PC-9 (cell line): ENCODE results near the gene ADGRA1. TPM values are rescaled to one million over a fixed set of nuclear protein-coding genes. Genes with fewer than 3 reads are reported as not detected.

Source experiments
- BruUV-seq: library from RNA; stranded (reverse); fragments of 400-500 nt; replicated peaks from 2 replicates; lab custom pipeline; 2021; lab: Mats Ljungman, UMichigan
- CTCF ChIA-PET: fragments of 300-600 bp; sonication (Branson Sonifier 250); formaldehyde crosslinking; loops from one replicate; lab custom pipeline; 2022; ENCODE audit warnings: antibody characterized with exemption; lab: Charles Lee
- POLR2A ChIA-PET: fragments of 300-600 bp; sonication (Branson Sonifier 250); formaldehyde crosslinking; loops from one replicate; lab custom pipeline; 2022; ENCODE audit warnings: antibody characterized with exemption; ENCODE audit not compliant: unreplicated experiment; lab: Charles Lee
- DNase-seq, 2 experiments: peaks; one replicate each; pipeline versions ENCODE4 v3.0.0 to v3.0.0-alpha.2; 2015 to 2022; ENCODE audit warnings: mixed read lengths in 1 of 2
- H2AFZ ChIP-seq: fragments of 200-600 bp; sonication (generic); 2 replicates; pipeline ENCODE4 v1.8.1; 2017; ENCODE audit warnings: antibody characterized with exemption
- H3F3A ChIP-seq: fragments of 200-600 bp; sonication (generic); 2 replicates; pipeline ENCODE4 v1.8.1; 2017; ENCODE audit warnings: antibody characterized with exemption, mild to moderate bottlenecking, low read depth; ENCODE audit not compliant: insufficient read depth
- H3K27ac ChIP-seq: fragments of 200-600 bp; sonication (generic); 2 replicates; pipeline ENCODE4 v1.6.1; 2016; ENCODE audit warnings: mixed run types
- H3K27me3 ChIP-seq: fragments of 200-600 bp; sonication (generic); 2 replicates; pipeline ENCODE4 v1.6.1; 2016; ENCODE audit warnings: low read depth, mixed run types; ENCODE audit not compliant: insufficient read depth
- H3K36me3 ChIP-seq: fragments of 200-600 bp; sonication (generic); 2 replicates; pipeline ENCODE4 v1.6.1; 2016; ENCODE audit warnings: low read depth, mixed run types
- H3K4me1 ChIP-seq: fragments of 200-600 bp; sonication (generic); replicated peaks from 2 replicates; pipeline ENCODE4 v1.6.1; 2016; ENCODE audit warnings: mixed run types; ENCODE audit not compliant: insufficient read depth
- H3K4me2 ChIP-seq: fragments of 200-600 bp; sonication (generic); 2 replicates; pipeline ENCODE4 v1.6.1; 2017; ENCODE audit warnings: mixed run types
- H3K4me3 ChIP-seq: fragments of 200-600 bp; sonication (generic); 2 replicates; pipeline ENCODE4 v1.6.1; 2016; ENCODE audit warnings: mixed run types
- H3K79me2 ChIP-seq: fragments of 200-600 bp; sonication (generic); 2 replicates; pipeline ENCODE4 v1.6.1; 2017; ENCODE audit warnings: low read depth, mixed run types
- H3K9me2 ChIP-seq: fragments of 200-600 bp; sonication (generic); 2 replicates; pipeline ENCODE4 v1.8.1; 2017; ENCODE audit warnings: mild to moderate bottlenecking; ENCODE audit not compliant: insufficient read depth
- H3K9me3 ChIP-seq: fragments of 200-600 bp; sonication (generic); 2 replicates; pipeline ENCODE4 v1.8.1; 2016; ENCODE audit warnings: low read depth; ENCODE audit not compliant: insufficient read depth
- H4K20me1 ChIP-seq: fragments of 200-600 bp; sonication (generic); 2 replicates; pipeline ENCODE4 v1.8.1; 2017; ENCODE audit not compliant: insufficient read depth
- EZH2 ChIP-seq: fragments of 200-600 bp; sonication (generic); IDR thresholded peaks from 2 replicates; pipeline ENCODE4 v1.8.0; 2017; ENCODE audit warnings: antibody characterized with exemption, low read depth
- intact Hi-C: fragments of 100-400 bp; cut with micrococcal nuclease; formaldehyde crosslinking; loops from one replicate; pipeline ENCODE4 v1.10.0; 2022; ENCODE audit not compliant: unreplicated experiment
- total RNA-seq: library from RNA; stranded (reverse); gene quantifications from 2 replicates; pipeline ENCODE4 v1.2.3, GENCODE V29; 2021
- TF ChIP-seq, protein P1 (sequence below): fragments of 200-600 bp; sonication (generic); conservative IDR thresholded peaks from 2 replicates; pipeline ENCODE4 v1.6.1; 2017; ENCODE audit warnings: mixed run types, antibody characterized with exemption, mild to moderate bottlenecking, moderate library complexity

The ADGRA1 gene
- total RNA-seq, 1 experiment from 2014 or later = not detected

GRCh38 chr10:133167693-133168616 lies 80.2 kb downstream of the ADGRA1 start:
- no TSS peak for BruUV-seq
- intact Hi-C loops = no loop called here
- Histone ChIP-seq H3K79me2 (no peaks in the 10 kb centered on the region), H3K4me2 (no peak overlapping the region), H3K9me2 (no peaks in the 10 kb centered on the region), H3K9me3 (no peaks in the 10 kb centered on the region), H3K27ac (no peak overlapping the region), H3K4me3 (no peak overlapping the region), H3K4me1 (no peaks in the 10 kb centered on the region), H4K20me1 (no peaks in the 10 kb centered on the region), H2AFZ (no peak overlapping the region), H3K36me3 (no peaks in the 10 kb centered on the region), H3F3A (no peaks in the 10 kb centered on the region), H3K27me3 (peaks cover 37% of the 10 kb centered on the region)
- DNase-seq = no peak
- ChIA-PET CTCF (no interaction called here), POLR2A (no interaction called here)
- TF ChIP-seq, protein P1, sequence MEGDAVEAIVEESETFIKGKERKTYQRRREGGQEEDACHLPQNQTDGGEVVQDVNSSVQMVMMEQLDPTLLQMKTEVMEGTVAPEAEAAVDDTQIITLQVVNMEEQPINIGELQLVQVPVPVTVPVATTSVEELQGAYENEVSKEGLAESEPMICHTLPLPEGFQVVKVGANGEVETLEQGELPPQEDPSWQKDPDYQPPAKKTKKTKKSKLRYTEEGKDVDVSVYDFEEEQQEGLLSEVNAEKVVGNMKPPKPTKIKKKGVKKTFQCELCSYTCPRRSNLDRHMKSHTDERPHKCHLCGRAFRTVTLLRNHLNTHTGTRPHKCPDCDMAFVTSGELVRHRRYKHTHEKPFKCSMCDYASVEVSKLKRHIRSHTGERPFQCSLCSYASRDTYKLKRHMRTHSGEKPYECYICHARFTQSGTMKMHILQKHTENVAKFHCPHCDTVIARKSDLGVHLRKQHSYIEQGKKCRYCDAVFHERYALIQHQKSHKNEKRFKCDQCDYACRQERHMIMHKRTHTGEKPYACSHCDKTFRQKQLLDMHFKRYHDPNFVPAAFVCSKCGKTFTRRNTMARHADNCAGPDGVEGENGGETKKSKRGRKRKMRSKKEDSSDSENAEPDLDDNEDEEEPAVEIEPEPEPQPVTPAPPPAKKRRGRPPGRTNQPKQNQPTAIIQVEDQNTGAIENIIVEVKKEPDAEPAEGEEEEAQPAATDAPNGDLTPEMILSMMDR = no peak
- TF ChIP-seq EZH2 = no peak

- ChIA-PET CTCF (no interaction called here), POLR2A (no interaction called here)
- Histone ChIP-seq H3K27me3 (peaks cover 44% of the 10 kb centered on the region), H3K4me3 (no peak overlapping the region), H3K4me2 (no peak overlapping the region), H3K79me2 (no peaks in the 10 kb centered on the region), H4K20me1 (no peaks in the 10 kb centered on the region), H3K4me1 (no peaks in the 10 kb centered on the region), H3K36me3 (no peaks in the 10 kb centered on the region), H3F3A (no peaks in the 10 kb centered on the region), H3K9me2 (no peaks in the 10 kb centered on the region), H3K27ac (no peak overlapping the region), H3K9me3 (no peaks in the 10 kb centered on the region), H2AFZ (no peak overlapping the region)
- BruUV-seq = no TSS peak
- intact Hi-C loops = no loop called here
- TF ChIP-seq, protein P1 = no peak
- TF ChIP-seq EZH2 = no peak
- no peak for DNase-seq
Observed at GRCh38 chr10:133168617-133169031, 80.9 kb downstream of the ADGRA1 start.

DNA sequence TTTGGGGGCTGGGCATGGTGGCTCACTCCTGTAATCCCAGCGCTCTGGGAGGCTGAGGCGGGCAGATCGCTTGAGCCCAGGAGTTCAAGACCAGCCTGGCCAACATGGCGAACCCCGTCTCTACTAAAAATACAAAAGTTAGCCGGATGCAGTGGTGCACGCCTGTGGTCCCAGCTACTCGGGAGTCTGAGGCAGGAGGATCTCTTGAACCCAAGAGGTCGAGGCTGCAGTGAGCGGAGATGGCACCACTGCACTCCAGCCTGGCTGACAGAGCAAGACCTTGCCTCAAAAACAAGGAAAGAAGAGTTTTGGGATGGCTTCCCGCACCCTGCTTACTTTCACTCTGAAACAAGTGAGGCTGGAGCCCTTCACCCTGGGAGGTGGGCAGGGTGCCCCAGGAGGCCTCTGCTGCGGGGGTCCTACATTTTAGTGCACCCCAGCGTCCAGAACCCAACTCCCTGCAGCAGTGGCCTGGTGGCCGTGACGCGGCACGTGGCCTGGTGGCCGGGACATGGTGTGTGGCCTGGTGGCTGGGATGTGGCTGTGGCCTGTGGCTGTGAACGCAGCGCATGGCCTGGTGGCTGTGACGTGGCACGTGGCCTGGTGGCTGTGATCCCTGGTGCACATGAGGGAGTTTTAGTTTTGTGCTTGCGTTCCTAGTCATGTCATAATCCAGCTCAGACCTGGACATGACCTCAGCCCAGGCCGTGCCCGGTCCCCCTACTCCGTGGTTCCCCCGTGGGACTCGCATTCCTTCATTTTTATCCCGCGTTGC lies 81.6 kb downstream of the ADGRA1 start:
- no peak overlapping the region for H2AFZ ChIP-seq
- H3F3A ChIP-seq = no peaks in the 10 kb centered on the region
- ChIA-PET POLR2A (no interaction called here), CTCF (no interaction called here)
- intact Hi-C loops = no loop called here
- H3K4me1 ChIP-seq = no peaks in the 10 kb centered on the region
- BruUV-seq = no TSS peak
- H3K27ac ChIP-seq = no peak overlapping the region
- H3K9me2 ChIP-seq = no peaks in the 10 kb centered on the region
- H3K9me3 ChIP-seq = no peaks in the 10 kb centered on the region
- peaks cover 48% of the 10 kb centered on the region for H3K27me3 ChIP-seq
- H3K4me3 ChIP-seq = no peak overlapping the region
- H3K4me2 ChIP-seq = no peak overlapping the region
- TF ChIP-seq EZH2 = no peak
- no peaks in the 10 kb centered on the region for H3K36me3 ChIP-seq
- H4K20me1 ChIP-seq = no peaks in the 10 kb centered on the region
- H3K79me2 ChIP-seq = no peaks in the 10 kb centered on the region
- DNase-seq = no peak
